ENCODE measurements around the gene RYR1. TPM values are rescaled to one million over a fixed set of nuclear protein-coding genes. Genes with fewer than 3 reads are reported as not detected.

RYR1 gene
- total RNA-seq, 1 donor from 2014 or later, result 2.3 TPM

GRCh38 chr19:38634757-38635482 lies 201.4 kb downstream of the RYR1 start:
- intact Hi-C loops (cut with micrococcal nuclease), result loop anchor here (1.0 to 10.0 kb wide), 4 partner anchors 50 to 212 kb away; partner anchors contain the start of gene HNRNPL

GRCh38 chr19:38635483-38636399 lies 202.2 kb downstream of the RYR1 start:
- intact Hi-C loops (cut with micrococcal nuclease), result loop anchor here (1.0 to 10.0 kb wide), 3 partner anchors 49 to 233 kb away; partner anchors contain the start of gene HNRNPL

Other genes with a start within 250 kb of the RYR1 start
- gene DPF1, start 209.5 kb upstream of the RYR1 start, total RNA-seq, result 0.41 and 1.3 TPM in 2 replicates
- 66.1 and 70.6 TPM in 2 replicates for gene PPP1R14A, start 177.3 kb upstream of the RYR1 start, total RNA-seq
- 75.5 and 82.3 TPM in 2 replicates for gene SPINT2, start 169.1 kb upstream of the RYR1 start, total RNA-seq
- 0.51 and 0.86 TPM in 2 replicates for gene C19orf33, start 129.4 kb upstream of the RYR1 start, total RNA-seq
- 87.4 and 96.2 TPM in 2 replicates for gene YIF1B, start 117.7 kb upstream of the RYR1 start, total RNA-seq
- 21.6 and 22.1 TPM in 2 replicates for gene KCNK6, start 113.8 kb upstream of the RYR1 start, total RNA-seq
- 7.2 and 7.6 TPM in 2 replicates for gene CATSPERG, start 97.9 kb upstream of the RYR1 start, total RNA-seq
- 208 and 214 TPM in 2 replicates for gene PSMD8, start 59.1 kb upstream of the RYR1 start, total RNA-seq
- 0.27 TPM in 1 of 2 replicates, not detected in the other for gene GGN, start 45.7 kb upstream of the RYR1 start, total RNA-seq
- 2.0 and 2.1 TPM in 2 replicates for gene SPRED3, start 45.0 kb upstream of the RYR1 start, total RNA-seq
- 33.2 and 35.0 TPM in 2 replicates for gene FAM98C, start 30.6 kb upstream of the RYR1 start, total RNA-seq
- gene RASGRP4, start 7.5 kb upstream of the RYR1 start, total RNA-seq, result 0.51 and 0.86 TPM in 2 replicates
- gene MAP4K1, start 184.3 kb downstream of the RYR1 start, total RNA-seq, result 307 and 314 TPM in 2 replicates
- 313 and 314 TPM in 2 replicates for gene EIF3K, start 185.5 kb downstream of the RYR1 start, total RNA-seq
- gene ACTN4, start 214.0 kb downstream of the RYR1 start, total RNA-seq, result 435 and 443 TPM in 2 replicates